ENCODE measurements around the gene APCS.

Gene APCS, protein sequence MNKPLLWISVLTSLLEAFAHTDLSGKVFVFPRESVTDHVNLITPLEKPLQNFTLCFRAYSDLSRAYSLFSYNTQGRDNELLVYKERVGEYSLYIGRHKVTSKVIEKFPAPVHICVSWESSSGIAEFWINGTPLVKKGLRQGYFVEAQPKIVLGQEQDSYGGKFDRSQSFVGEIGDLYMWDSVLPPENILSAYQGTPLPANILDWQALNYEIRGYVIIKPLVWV

DNA sequence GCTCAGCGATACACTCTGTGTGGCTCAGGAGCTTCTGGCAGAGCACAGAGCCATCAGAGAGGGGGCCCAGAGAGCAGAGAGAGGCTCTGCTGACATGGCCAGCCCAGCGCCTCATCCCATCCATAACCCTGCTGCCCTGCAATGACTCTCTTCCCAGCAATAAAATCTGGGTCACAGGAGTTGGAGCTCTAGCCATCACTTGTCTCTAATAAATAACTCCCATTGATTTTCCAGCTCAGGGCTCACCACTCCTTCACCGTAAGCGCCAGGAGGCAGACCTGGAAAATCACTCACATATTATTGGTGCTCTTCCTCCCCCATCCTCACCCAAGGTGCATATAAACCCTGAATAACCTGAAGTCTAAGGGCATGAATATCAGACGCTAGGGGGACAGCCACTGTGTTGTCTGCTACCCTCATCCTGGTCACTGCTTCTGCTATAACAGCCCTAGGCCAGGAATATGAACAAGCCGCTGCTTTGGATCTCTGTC is at the start of gene APCS:
Gene APCS, plus strand, starts transcription at position 366 of the 491 bp plus-strand sequence. Its CDS starts 96 bp downstream, at position 462.
- DNase-seq (ENCODE audit: low read depth) = no peak

DNA sequence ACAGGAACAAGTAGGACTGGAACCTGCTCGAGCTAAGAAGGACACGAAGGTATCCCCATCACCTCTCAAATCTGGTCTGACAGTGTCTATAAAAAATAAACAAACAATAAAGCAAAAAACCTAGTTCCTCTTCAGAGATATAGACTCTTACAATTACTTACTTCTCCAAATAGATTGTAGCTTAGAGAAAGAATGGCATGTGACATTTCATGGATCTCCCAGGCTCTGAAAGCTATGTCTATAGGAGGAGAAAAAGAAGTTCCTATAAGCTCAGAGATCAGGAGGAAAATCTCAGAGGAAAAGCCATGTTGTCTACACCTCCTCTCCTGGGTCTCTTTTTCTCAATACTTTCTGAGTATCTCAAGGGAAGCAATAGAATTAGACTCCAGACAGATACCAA is 39.5 kb upstream of the APCS start:
- DNase-seq (ENCODE audit: low read depth) = no peak

DNA sequence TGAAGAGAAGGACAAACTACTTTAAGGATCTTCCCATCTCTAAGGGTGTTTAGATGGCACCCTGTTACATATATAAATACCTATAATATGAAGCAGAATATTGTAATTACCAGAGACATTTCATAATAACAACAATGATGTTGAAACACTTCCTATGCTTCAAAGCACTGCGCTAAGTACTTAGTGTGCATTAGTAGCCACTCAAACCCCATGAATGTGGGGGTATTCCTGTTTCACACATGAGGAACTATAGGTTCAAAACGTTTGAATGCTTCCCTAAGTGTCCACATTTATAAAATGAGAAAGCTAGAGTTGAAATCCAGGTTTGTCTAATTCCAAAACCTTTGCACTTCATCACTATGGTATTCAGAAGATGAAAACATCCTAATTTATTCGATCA is 33.4 kb upstream of the APCS start:
- DNase-seq (ENCODE audit: low read depth) = no peak

DNA sequence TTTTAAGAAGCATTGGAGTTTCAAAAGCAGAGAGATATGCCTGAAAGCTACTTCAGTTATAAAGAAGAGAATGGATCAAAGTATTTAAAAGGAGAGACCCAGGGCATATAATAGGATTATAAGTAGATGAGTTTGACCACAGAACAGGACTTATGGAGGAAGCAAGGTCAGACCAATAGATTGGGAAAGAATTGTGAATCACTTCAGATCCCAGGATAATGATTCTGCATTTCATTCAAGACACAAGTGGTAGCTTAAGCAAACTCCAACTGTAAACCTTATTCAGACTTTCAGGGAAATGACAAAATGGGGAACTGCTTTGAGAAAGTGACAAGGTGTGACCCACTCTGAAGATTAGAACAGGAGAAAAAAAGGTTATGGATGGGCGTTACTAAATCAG is 32.9 kb upstream of the APCS start:
- no peak for DNase-seq (ENCODE audit: low read depth)

DNA sequence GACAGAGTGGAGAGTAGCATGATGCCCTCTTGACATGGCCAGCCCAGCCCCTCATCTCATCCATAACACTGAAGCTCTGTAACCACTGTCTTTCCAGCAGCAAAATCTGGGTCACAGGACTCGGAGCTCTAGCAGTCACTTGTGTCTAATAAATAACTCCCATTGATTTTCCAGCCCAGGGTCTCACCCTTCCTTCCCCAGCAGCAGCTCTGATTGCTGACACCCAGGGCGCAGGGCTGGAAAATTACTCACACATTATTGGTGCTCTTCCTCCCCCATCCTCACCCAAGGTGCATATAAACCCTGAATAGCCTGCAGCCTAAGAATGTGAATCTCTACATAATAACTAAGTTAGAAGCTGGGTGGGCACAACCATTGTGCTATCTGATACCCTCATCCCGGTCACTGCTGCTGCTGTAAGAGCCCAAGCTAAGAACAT is 30.7 kb upstream of the APCS start:
- DNase-seq (ENCODE audit: low read depth) = no peak

DNA sequence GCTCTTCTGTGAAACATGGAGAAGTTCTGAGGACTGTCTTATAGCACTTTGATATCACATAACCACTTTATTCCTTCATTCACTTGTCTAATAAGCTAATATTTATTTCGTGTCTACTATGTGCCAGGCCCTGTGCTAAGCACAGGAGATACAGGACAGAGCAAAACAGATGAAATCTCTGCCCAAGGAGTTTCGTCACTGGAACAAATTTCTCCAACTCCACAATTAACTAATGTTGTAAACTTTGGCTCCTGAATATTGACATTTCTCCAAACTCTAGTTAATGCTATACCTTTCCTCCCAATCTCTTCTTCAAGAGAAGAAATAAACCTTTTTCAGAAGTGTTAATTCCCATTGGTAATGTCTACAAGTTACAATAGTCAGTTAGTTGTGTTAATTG is 27.0 kb upstream of the APCS start:
- no peak for DNase-seq (ENCODE audit: low read depth)

DNA sequence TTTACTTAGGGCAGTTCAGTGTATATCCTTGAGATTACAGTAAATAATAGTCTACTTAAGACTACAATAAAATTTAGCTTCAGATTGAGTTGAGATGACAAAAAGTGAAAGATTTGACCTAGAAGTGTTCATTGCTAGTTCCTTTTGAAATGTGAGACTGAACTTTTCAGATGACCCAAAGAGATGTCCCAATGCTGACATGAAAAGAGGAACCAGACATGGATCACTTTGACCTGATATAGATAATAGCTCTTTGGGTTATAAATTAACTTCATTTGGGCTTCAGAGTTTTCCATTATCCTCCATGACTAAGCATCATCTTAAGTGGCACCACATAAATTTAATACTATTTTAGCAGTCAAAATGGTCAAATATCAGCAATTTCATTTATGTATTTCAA is 26.1 kb upstream of the APCS start:
- no peak for DNase-seq (ENCODE audit: low read depth)

DNA sequence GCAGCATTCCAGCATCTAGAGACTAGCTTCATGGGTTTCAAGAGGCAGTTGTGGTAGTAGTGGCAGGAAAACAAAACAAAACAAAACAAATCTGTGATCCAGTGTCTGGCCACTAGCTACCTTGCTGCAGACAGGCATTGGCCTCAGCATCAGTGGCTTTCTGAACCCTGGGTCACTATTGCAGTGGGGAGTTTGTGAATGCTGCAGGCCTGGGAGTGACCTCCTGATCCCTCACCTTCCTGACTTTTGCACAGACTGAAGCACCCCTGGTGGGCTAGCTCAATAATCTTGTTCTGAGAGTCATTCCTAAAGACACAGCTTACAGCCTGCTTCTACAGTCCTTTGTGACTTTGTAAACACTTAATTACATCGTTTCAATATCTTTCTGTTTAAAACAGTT is 24.9 kb upstream of the APCS start:
- DNase-seq (ENCODE audit: low read depth) = no peak

DNA sequence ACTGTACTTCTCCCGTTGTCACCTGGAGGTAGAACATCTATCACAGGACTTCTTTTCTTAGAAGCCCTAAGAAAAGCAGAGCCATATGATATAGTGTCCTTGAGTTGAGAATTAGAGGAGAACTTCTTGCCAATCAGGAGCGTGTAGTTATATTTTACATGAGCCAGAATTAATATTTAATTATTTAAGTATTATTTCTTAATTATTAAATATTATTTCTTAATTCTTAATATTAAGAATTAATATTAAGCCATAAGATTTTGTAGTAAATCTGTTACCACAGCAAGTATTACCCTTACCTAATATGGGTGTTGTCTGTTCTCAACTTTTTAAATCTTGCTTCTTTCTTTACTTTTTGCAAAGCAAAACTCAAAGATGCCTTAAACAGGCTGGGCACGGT is 10.2 kb upstream of the APCS start:
- no peak for DNase-seq (ENCODE audit: low read depth)

DNA sequence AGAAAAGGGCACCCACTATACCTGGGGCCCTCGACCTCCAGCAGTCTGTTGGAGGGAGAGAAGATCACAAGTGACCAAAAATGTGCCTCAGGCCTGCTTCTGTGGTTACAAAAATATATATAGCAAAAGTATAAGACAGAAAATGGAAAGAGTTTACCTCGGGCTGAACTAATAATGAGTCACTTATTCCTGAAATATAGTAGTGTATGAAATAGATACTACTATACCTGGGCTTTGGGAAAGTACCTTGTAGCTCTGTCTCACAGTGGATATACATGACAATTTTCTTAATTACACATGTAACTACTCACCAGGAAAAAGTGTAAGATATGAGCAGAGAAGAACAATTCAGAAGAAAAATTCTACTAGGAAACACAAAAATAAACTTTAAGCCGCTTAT is 7.3 kb upstream of the APCS start:
- no peak for DNase-seq (ENCODE audit: low read depth)

DNA sequence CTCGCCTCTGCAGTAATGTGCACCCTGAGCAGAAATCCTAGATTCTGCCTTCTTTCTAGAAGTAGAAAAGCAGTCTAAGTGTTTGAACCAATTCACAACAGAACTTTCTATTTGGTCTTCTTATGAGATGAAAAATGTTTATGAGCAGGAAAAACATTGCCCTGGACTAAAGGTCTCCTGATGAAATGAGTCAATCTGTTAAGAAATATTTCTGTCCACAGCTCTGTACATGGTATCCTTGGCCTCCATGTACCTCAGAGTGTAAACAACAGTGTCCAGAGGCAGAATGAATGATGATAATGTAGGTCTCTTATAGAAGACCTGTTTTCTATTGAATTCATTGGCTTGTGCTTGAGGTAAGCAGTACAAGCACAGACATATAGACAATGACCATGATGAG is 6.2 kb upstream of the APCS start:
- no peak for DNase-seq (ENCODE audit: low read depth)

DNA sequence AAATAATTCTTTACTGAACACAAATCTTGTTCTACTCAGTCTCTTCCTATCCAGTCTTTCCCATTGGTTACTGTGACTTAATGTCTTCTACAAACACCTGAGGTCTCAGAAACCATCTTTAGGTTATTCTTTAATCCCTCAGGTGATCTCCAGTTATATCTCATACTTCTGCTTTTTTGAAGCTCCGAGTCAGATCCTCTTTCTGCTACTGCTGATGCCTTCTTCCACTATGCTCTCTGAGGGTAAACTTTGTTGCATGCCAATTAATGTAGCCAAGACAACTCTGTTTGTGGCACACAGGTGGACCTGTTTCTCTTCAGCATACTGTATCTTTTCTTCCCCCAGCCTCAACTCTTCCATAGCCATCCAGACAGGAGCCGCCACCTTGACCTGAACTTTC is 3.1 kb upstream of the APCS start:
- DNase-seq (ENCODE audit: low read depth) = no peak

DNA sequence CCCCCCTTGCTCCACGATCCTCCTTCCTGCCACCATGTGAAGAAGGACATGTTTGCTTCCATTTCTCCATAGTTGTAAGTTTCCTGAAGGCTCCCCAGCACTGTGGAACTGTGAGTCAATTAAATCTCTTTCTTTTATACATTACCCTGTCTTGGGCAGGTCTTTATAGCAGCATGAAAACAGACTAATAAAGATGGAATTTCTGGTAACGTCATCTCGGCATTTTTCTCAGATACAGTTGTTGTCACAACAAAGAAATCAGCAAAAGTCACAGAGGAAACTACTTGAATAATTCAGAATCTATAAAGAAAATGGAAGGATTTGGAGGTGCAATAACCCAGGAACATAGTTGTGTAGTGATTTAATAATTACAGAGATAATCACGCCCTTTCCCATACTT is 4.4 kb downstream of the APCS start:
- no peak for DNase-seq (ENCODE audit: low read depth)

DNA sequence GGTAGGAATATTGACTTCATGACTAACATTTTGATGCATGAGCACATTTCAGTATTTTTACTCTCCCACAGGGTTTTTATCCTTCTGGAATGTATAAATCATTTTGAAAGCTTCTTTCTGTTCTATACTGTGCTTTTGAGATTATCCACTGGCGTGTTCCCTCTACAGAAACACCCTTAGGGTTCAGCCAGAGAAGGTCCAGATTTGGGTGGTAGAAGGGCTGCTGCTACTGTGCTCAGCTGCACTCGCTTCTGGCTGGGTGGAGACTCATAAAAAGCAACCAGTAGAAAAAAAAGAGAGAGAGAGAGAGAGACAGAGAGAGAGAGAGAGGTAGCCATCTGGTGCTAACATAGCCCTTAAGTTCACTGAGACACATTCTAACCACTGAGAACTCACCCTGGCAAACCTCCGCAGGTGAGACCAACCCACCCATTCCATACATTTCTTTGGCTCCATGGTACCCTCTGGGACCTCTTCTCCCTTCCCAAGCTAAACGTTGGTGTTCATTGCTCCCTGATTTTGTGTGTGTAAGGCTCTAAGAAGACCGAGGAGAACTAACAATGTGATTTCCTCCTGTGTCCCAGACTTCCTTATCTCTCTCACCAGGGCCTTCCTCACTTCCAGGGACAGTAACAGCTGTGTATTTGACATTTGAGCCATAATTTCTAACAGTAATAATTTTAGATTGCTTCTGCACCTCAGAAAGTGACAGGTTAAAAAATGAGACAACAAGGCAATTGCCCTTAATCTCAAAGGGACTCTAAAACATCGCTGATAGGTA is 7.2 kb downstream of the APCS start:
- DNase-seq (ENCODE audit: low read depth) = no peak

DNA sequence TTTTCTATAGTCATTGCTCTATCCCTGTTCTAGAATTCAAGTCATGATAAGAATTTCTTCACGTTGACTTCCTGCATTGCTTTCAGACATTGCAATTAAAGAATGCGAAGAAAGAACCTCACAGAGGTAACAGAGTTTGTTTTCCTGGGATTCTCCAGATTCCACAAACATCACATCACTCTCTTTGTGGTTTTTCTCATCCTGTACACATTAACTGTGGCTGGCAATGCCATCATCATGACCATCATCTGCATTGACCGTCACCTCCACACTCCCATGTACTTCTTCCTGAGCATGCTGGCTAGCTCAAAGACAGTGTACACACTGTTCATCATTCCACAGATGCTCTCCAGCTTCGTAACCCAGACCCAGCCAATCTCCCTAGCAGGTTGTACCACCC is 10.6 kb downstream of the APCS start:
- no peak for DNase-seq (ENCODE audit: low read depth)

DNA sequence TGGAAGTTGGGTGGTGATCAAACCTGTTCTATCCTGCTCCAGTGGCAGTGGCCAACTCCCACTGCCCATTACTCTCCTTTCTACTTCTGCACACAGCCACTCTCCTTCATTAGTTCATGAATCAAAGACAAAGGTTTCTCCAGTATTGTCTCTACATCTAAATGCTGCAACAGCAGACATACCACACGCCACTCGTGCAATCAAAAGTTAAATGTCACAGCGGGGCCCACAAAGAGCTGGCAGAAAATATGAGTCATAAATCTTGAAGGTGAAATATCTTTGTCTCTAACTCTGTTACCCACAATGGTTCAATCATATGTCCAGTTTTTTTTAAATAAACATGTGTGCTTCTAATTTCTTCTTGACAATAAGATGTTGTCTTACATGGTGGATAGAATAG is 13.3 kb downstream of the APCS start:
- DNase-seq (ENCODE audit: low read depth) = no peak

DNA sequence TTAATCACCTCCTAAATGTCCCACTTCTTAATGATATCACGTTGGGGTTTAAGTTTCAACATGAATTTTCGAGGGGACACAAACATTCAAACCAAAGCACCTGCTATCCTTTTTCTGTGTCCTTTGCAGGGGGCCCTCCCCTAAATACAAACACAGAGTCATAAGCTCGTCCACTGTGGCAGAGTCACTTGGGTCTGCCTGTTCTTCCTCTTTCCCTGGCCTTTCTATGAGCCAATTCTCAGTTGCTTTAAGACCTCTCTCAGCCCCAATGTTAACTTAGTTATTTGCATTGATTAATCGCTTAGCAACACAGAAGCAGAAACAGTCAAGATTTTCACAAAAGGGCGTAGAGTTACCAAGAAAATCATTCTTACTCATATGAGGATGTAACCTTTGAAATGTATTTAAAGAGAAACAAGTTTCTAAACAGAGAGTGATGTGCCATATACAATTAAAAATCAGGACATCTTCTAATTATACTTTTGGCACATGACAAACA is 14.9 kb downstream of the APCS start:
- no peak for DNase-seq (ENCODE audit: low read depth)

DNA sequence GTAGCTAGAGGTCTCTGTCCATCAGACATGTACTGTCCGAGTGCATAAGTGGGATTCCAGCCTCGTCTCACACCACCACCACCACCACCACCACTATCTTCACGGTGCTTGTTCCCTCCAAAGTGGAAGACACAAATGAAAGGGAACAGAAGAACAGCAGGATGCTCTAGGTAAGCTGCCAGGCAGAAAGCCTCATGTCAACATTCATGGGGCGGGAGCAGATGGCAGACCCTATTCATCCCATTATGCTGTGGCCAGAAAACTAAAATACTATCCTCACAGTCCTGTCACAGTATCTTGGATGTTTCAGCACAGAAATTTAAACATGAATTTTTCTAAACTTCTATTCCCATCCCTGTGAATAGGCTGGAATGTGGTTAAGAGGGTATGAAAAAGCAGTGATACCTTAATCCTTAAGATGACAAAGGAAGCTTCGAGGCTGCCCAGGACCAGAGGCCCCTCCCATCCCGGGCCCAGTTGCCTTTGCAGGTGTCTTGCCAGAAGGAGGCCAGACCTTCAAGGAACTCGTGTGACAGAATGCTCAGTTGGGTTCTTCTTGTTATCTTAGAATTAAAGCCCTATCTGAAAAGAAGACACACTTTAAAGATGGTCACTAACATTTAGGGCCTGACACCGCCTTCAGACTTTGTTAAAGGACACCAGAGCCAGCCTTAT is 24.7 kb downstream of the APCS start:
- no peak for DNase-seq (ENCODE audit: low read depth)

DNA sequence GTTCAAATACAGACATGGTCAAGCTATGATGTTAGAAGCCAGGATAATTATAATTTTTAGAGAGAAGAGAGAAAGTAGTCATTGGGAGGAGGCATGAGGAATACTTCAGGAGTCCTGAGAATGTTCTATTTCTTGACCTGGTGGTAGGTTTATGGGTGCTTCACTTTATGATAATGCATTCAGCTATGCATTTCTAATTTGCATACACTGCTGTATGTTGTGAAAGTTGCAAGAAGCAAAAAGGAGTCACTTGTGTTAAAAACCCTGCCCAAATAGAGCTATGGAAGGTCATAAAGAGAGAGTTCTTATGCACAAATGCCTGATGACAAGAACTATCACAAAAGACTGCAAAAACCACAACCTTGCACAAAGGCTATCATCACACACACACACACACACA is 45.3 kb downstream of the APCS start:
- DNase-seq (ENCODE audit: low read depth) = no peak
